HG03039 (cell line): ENCODE measurements around the gene IGLL1.
"Not testable (repeated sequence)": the region's sequence is repeated elsewhere in the genome, so short reads cannot be mapped to it uniquely, and the experiment has no call there.

Source experiments
- ATAC-seq: cut with Tn5 transposase; IDR thresholded peaks from one replicate; pipeline ENCODE4 v1.9.1; 2021; ENCODE audit warnings: mild to moderate bottlenecking, moderate library complexity; ENCODE audit not compliant: unreplicated experiment

The IGLL1 gene

GRCh38 chr22:23564276-23564675, 15.8 kb downstream of the IGLL1 start:
- ATAC-seq, result no peak

GRCh38 chr22:23563111-23563510, 17.0 kb downstream of the IGLL1 start:
- no peak for ATAC-seq

- ATAC-seq, result no peak
Observed at GRCh38 chr22:23562186-23562585, 17.9 kb downstream of the IGLL1 start.

- not testable (repeated sequence) for ATAC-seq
Observed at GRCh38 chr22:23561025-23561510, 19.0 kb downstream of the IGLL1 start.

GRCh38 chr22:23560215-23560614, 19.9 kb downstream of the IGLL1 start:
- not testable (repeated sequence) for ATAC-seq

GRCh38 chr22:23557467-23557866, 22.6 kb downstream of the IGLL1 start:
- ATAC-seq, result no peak

GRCh38 chr22:23557036-23557435, 23.1 kb downstream of the IGLL1 start:
- no peak for ATAC-seq

GRCh38 chr22:23556026-23556620, 24.0 kb downstream of the IGLL1 start:
- no peak for ATAC-seq

GRCh38 chr22:23555118-23555517, 25.0 kb downstream of the IGLL1 start:
- no peak for ATAC-seq

- no peak for ATAC-seq
Observed at GRCh38 chr22:23553924-23554870, 25.9 kb downstream of the IGLL1 start.

GRCh38 chr22:23553438-23553837, 26.7 kb downstream of the IGLL1 start:
- no peak for ATAC-seq

- ATAC-seq, result no peak
Observed at GRCh38 chr22:23552573-23552972, 27.5 kb downstream of the IGLL1 start.

- ATAC-seq, result no peak
Observed at GRCh38 chr22:23551385-23551784, 28.7 kb downstream of the IGLL1 start.

- ATAC-seq, result no peak
Observed at GRCh38 chr22:23550049-23550650, 29.9 kb downstream of the IGLL1 start.

GRCh38 chr22:23549198-23549595, 30.9 kb downstream of the IGLL1 start:
- ATAC-seq, result no peak

- no peak for ATAC-seq
Observed at GRCh38 chr22:23548501-23549197, 31.4 kb downstream of the IGLL1 start.

- ATAC-seq, result no peak
Observed at GRCh38 chr22:23547818-23548500, 32.1 kb downstream of the IGLL1 start.

GRCh38 chr22:23547382-23547781, 32.7 kb downstream of the IGLL1 start:
- ATAC-seq, result not testable (repeated sequence)

- ATAC-seq, result no peak
Observed at GRCh38 chr22:23544852-23545251, 35.2 kb downstream of the IGLL1 start.

GRCh38 chr22:23543506-23544000, 36.5 kb downstream of the IGLL1 start:
- not testable (repeated sequence) for ATAC-seq
